Tibial nerve (tissue), 4 donors: ENCODE results near the gene ANKMY1. TPM values are rescaled to one million over a fixed set of nuclear protein-coding genes. Genes with fewer than 3 reads are reported as not detected.

Experiments used
- DNase-seq, 2 donors: peaks; one replicate each; pipeline ENCODE4 v3.0.0-alpha.2; 2019; ENCODE audit warnings: low spot score in 2 of 2
- H3K27ac ChIP-seq, 4 donors: fragments of 200-600 bp; sonication (generic) in 3 of 4; one replicate each; pipeline ENCODE4 v1.5.1; 2017 to 2019; ENCODE audit warnings: mild to moderate bottlenecking in 1 of 4
- H3K27me3 ChIP-seq, 2 donors: fragments of 200-600 bp; sonication (generic) in 1 of 2; one replicate each; pipeline versions ENCODE4 v1.5.1 to v1.6.0; 2017 to 2019
- H3K36me3 ChIP-seq, 3 donors: fragments of 200-600 bp; sonication (generic); one replicate each; pipeline ENCODE4 v1.5.1; 2018 to 2019
- H3K4me1 ChIP-seq, 4 donors: fragments of 200-600 bp; sonication (generic) in 3 of 4; one replicate each; pipeline ENCODE4 v1.5.1; 2017 to 2019
- H3K4me3 ChIP-seq, 4 donors: fragments of 200-600 bp; sonication (generic) in 3 of 4; one replicate each; pipeline ENCODE4 v1.5.1; 2017 to 2019; ENCODE audit warnings: mild to moderate bottlenecking in 1 of 4, moderate library complexity in 1 of 4
- H3K9me3 ChIP-seq, 4 donors: fragments of 200-600 bp; sonication (generic) in 3 of 4; one replicate each; pipeline ENCODE4 v1.5.1; 2017 to 2019
- EP300 ChIP-seq, 2 donors: sonication (generic); formaldehyde crosslinking; IDR thresholded peaks; one replicate each; pipeline ENCODE4 v1.6.1; 2017; ENCODE audit warnings: antibody characterized with exemption in 2 of 2, mild to moderate bottlenecking in 1 of 2
- POLR2A ChIP-seq, 2 donors: fragments of 450-650 bp; IDR thresholded peaks; one replicate each; pipeline ENCODE4 v1.6.1; 2017; ENCODE audit warnings: antibody characterized with exemption in 2 of 2, mild to moderate bottlenecking in 2 of 2, moderate library complexity in 2 of 2
- WGBS, 2 donors: methylation state at CpG; one replicate each; pipeline ENCODE4 v1.1.5; 2018; 5-methylcytosine and 5-hydroxymethylcytosine counted together
- total RNA-seq, 4 donors: library from RNA; depleted of rRNA; stranded (reverse); fragments of >200 nt; gene quantifications; one replicate each; pipeline ENCODE4 v1.1.0, GENCODE V29; 2016
- TF ChIP-seq, protein P1 (sequence below), 5 experiments: fragments of 200-600 bp in 3 of 5; fragments of 450-650 bp in 2 of 5; sonication (generic) in 3 of 5; IDR thresholded peaks; one replicate each; pipeline ENCODE4 v1.5.1; 2016 to 2019; ENCODE audit warnings: antibody characterized with exemption in 5 of 5, mild to moderate bottlenecking in 3 of 5, moderate library complexity in 2 of 5

Gene ANKMY1
- total RNA-seq, 4 donors from 2014 or later = 14.2 to 24.0 (median 21.4) TPM

DNA sequence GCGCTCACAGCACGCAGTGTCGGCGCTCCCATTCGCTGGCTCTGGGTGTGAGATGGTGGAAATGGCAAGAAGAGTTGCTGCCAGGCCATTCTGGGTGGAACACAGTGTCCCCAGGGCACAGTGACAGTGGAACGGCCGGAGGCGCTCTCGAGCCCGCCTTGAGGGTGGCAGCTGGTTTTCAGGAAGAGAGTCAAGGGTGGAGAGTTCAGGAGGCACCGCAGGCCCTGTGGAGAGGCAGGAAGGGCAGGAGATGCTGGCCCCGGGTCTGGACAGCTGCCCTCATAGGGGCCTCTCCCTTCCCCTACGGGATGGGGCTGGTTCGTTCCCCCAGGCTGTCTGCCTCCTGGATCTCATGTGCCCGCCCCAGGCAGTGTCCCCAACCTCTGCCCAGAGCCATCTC is 109.9 kb downstream of the ANKMY1 start:
- no peak for DNase-seq
- TF ChIP-seq POLR2A (IDR thresholded peaks at IDR 0.05) = no peak
- TF ChIP-seq EP300 (IDR thresholded peaks at IDR 0.05) = no peak
- TF ChIP-seq, protein P1, sequence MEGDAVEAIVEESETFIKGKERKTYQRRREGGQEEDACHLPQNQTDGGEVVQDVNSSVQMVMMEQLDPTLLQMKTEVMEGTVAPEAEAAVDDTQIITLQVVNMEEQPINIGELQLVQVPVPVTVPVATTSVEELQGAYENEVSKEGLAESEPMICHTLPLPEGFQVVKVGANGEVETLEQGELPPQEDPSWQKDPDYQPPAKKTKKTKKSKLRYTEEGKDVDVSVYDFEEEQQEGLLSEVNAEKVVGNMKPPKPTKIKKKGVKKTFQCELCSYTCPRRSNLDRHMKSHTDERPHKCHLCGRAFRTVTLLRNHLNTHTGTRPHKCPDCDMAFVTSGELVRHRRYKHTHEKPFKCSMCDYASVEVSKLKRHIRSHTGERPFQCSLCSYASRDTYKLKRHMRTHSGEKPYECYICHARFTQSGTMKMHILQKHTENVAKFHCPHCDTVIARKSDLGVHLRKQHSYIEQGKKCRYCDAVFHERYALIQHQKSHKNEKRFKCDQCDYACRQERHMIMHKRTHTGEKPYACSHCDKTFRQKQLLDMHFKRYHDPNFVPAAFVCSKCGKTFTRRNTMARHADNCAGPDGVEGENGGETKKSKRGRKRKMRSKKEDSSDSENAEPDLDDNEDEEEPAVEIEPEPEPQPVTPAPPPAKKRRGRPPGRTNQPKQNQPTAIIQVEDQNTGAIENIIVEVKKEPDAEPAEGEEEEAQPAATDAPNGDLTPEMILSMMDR (IDR thresholded peaks at IDR 0.05) = no peak
- Histone ChIP-seq H3K9me3 (no peaks in the 10 kb centered on the region), H3K27ac (no peak overlapping the region), H3K27me3 (peaks cover 0 to 6% of the 10 kb centered on the region in 2 donors), H3K4me1 (peaks cover 0 to 63% (median 22%) of the 10 kb centered on the region in 4 donors), H3K36me3 (peaks cover 0 to 21% (median 0%) of the 10 kb centered on the region in 3 donors), H3K4me3 (no peak overlapping the region)
- 74 to 78% methylated on average over 10 to 14 of the region's 15 CpGs for WGBS, 2 donors

GRCh38 chr2:240447331-240447730 is 110.5 kb downstream of the ANKMY1 start:
- DNase-seq = no peak
- TF ChIP-seq EP300 (IDR thresholded peaks at IDR 0.05) (no peak), POLR2A (IDR thresholded peaks at IDR 0.05) (no peak)
- TF ChIP-seq, protein P1 (IDR thresholded peaks at IDR 0.05) = no peak
- Histone ChIP-seq H3K27me3 (peaks cover 0 to 6% of the 10 kb centered on the region in 2 donors), H3K4me1 (peaks cover 0 to 68% (median 21%) of the 10 kb centered on the region in 4 donors), H3K4me3 (no peak overlapping the region), H3K9me3 (no peaks in the 10 kb centered on the region), H3K36me3 (peaks cover 0 to 21% (median 0%) of the 10 kb centered on the region in 3 donors), H3K27ac (no peak overlapping the region)
- 63 to 66% methylated on average over 22 of the region's 22 CpGs for WGBS, 2 donors

- no peak for TF ChIP-seq EP300 (IDR thresholded peaks at IDR 0.05)
- TF ChIP-seq, protein P1 (IDR thresholded peaks at IDR 0.05) = no peak
- no peak for TF ChIP-seq POLR2A (IDR thresholded peaks at IDR 0.05)
- Histone ChIP-seq H3K4me1 (peaks cover 0 to 67% (median 15%) of the 10 kb centered on the region in 4 donors), H3K9me3 (no peaks in the 10 kb centered on the region), H3K36me3 (peaks cover 0 to 21% (median 0%) of the 10 kb centered on the region in 3 donors), H3K27ac (no peak overlapping the region), H3K27me3 (peaks cover 0 to under 1% of the 10 kb centered on the region in 2 donors), H3K4me3 (no peak overlapping the region)
- no peak for DNase-seq
- WGBS, 2 donors = 83 to 90% methylated on average over 12 of the region's 12 CpGs
Observed at GRCh38 chr2:240446664-240447175, 111.1 kb downstream of the ANKMY1 start.

DNA sequence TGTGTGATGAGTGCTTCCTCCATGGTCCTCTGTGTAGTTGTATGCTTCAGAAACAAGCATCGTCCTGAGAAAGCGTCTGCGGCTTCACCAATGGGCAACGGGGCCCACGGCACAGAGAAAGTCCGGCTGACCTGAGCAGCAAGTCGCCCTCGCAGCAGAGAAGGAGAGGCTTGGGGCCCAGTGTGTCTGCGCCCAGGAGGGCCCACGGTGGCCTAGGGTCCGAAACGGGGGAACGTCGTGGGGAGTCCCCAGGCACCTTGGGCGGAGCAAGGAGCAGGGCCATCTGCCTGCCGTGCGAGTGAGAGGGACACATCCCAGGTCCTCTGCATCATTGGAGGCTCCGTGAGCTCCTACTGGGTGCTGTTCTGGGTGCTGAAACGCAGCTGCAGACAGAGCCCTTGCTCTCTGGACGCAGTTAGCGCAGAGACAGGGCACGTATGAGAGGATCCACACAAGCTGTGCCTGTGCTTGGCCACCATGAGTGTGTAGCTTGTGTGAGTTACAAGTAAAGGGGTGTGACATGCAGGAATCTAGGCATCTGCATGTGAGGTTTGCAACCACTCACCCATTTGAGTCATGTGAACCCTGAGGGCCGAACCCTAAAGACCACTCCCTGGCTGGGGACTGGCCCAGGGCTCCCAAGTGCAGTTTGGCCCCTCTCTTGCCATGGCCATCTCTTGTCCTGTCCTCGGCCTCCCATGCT is 111.7 kb downstream of the ANKMY1 start:
- no peaks in the 10 kb centered on the region for H3K27me3 ChIP-seq
- TF ChIP-seq, protein P1 (IDR thresholded peaks at IDR 0.05) = no peak
- TF ChIP-seq POLR2A (IDR thresholded peaks at IDR 0.05) = no peak
- H3K27ac ChIP-seq = no peak overlapping the region
- WGBS, 2 donors = 75 to 84% methylated on average over 19 to 22 of the region's 24 CpGs
- no peaks in the 10 kb centered on the region for H3K9me3 ChIP-seq
- no peak for DNase-seq
- H3K36me3 ChIP-seq = peaks cover 0 to 21% (median 0%) of the 10 kb centered on the region in 3 donors
- peaks cover 0 to 67% (median 10%) of the 10 kb centered on the region in 4 donors for H3K4me1 ChIP-seq
- H3K4me3 ChIP-seq = no peak overlapping the region

- Histone ChIP-seq H3K4me1 (peaks cover 0 to 64% (median 0%) of the 10 kb centered on the region in 4 donors), H3K9me3 (no peaks in the 10 kb centered on the region), H3K27ac (no peak overlapping the region), H3K27me3 (no peaks in the 10 kb centered on the region), H3K36me3 (peaks cover 0 to 21% (median 0%) of the 10 kb centered on the region in 3 donors), H3K4me3 (no peak overlapping the region)
- no peak for DNase-seq
- TF ChIP-seq POLR2A (IDR thresholded peaks at IDR 0.05) = no peak
- 87 to 92% methylated on average over 6 to 13 of the region's 16 CpGs for WGBS, 2 donors
Observed at GRCh38 chr2:240444464-240444863, 113.3 kb downstream of the ANKMY1 start.
